HEK293T (cell line): Measurements from ENCODE around the gene ARHGDIG.

Experiments used
- ELF4 ChIP-seq: fragments of 450-650 bp; IDR thresholded peaks from 2 replicates; pipeline ENCODE4 v1.6.1; 2017; ENCODE audit warnings: antibody characterized with exemption
- FOXA1 ChIP-seq: fragments of 450-650 bp; IDR thresholded peaks from 2 replicates; pipeline ENCODE4 v1.6.1; 2016; ENCODE audit warnings: mild to moderate bottlenecking
- FOXK2 ChIP-seq: fragments of 450-650 bp; IDR thresholded peaks from 2 replicates; pipeline ENCODE4 v1.6.1; 2016; ENCODE audit warnings: mild to moderate bottlenecking
- FOXM1 ChIP-seq: fragments of 450-650 bp; IDR thresholded peaks from 2 replicates; pipeline ENCODE4 v1.6.1; 2017; ENCODE audit warnings: mild to moderate bottlenecking, borderline replicate concordance
- SP1 ChIP-seq: fragments of 450-650 bp; IDR thresholded peaks from 2 replicates; pipeline ENCODE4 v1.6.1; 2017

DNA sequence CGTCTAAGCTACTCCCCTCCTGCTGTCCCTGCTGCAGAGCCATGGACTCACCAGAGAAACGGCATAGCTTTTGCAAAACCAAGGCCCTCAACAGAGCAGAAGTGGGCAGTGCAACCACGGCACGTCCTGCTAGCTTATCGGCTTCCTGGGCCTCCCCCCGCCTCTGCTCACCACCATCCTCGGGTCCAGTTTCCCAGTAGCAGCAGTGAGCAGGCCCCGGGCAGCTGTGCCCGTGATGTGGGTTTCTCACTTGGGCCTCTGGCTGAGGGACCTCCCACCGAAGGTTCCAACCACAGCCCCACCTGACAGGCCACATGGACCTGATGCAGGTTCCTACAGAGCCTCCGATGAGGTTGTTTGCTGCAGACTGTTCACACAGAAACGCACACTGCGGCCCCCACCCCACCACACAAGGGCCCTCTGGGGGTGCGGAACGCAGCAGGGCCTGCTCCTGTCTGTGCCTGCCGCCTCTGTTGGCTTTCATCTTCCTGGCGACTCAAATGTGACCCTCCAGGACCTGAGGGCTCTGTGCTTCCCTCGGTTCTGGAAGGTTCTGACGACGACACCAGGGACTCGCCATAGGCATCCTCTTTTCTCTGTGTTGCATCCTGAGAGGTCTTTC, 27.4 kb downstream of the ARHGDIG start:
- no peak for TF ChIP-seq FOXA1
- no peak for TF ChIP-seq SP1
- TF ChIP-seq FOXM1: no peak
- TF ChIP-seq ELF4: no peak
- no peak for TF ChIP-seq FOXK2
